ENCODE results near the gene GARNL3. TPM values are rescaled to one million over a fixed set of nuclear protein-coding genes. Genes with fewer than 3 reads are reported as not detected.

The GARNL3 gene
- total and polyA plus RNA-seq, 3 experiments from 2014 or later, result 0.25 to 3.5 (median 2.5) TPM

DNA sequence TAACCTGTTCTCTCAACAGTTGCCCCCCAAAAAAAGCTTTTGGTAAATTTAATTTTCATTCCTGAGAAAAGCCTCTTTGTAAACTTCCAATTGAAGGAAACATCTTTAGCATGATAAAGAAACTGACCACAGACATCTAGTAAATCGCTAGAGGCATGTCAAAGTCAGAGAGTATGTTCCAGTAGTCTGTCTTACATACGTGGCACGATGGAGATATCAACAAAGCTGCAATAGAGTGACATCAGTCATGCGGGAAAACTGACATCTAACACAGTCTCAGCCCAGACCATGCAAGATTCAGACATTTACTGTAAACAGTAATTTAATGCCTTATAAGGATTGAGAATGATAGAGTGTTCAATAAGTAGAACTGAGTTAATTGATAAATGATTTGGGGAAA lies 45.1 kb downstream of the GARNL3 start:
- CTCF ChIA-PET, result interaction anchor here (1.4 kb wide), 1 partner anchor 9 kb away, joined by 3 read pairs; no protein-coding TSS in a partner anchor
- no peak for DNase-seq
- POLR2A ChIA-PET, result no interaction called here

DNA sequence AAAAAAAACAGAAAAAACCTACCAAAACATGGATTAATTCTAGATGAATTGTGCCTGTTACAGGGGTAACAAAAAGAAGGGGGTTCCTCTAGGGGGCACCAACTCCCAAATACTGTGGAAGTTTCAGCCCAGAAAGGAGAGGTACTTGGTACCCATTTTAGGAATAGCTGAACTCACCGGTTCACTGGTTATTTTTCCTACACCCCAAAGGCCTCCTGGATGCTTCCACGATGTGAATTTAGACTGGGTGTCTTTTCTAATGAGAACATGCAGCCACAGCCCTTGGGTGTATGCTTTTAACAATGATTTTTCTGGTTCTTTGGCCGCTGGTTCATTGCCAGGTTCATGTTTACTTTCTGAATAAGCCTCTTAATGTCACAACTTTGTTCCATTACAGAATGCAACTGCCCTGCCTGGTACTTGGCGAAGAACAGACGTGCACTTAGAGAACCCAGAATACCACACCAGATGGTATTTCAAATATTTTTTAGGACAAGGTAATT lies 46.7 kb downstream of the GARNL3 start:
- ChIA-PET CTCF (interaction anchor here (0.8 kb wide), 1 partner anchor 38 kb away, joined by 3 read pairs; no protein-coding TSS in a partner anchor), POLR2A (interaction anchor here (0.7 kb wide), 1 partner anchor 140 kb away, joined by 3 read pairs; no protein-coding TSS in a partner anchor)
- no peaks in the 10 kb centered on the region for H3K9me3 Mint-ChIP-seq
- H3K27me3 Mint-ChIP-seq, result peaks cover 3 to 12% of the 10 kb centered on the region in 2 donors
- no peak overlapping the region for H3K27ac Mint-ChIP-seq
- Histone ChIP-seq H3K27me3 (ENCODE audit: insufficient read depth, low read length, poor library complexity, severe bottlenecking) (no peaks in the 10 kb centered on the region), H3K9me3 (ENCODE audit: low read length) (no peaks in the 10 kb centered on the region), H3K4me3 (ENCODE audit: low read length) (no peak overlapping the region), H3K36me3 (ENCODE audit: insufficient read depth, low read length) (no peaks in the 10 kb centered on the region), H3K4me1 (ENCODE audit: insufficient read depth, low read length) (no peaks in the 10 kb centered on the region), H3K27ac (ENCODE audit: low read depth, low read length) (no peak overlapping the region)
- no peak overlapping the region for H3K4me3 Mint-ChIP-seq
- H3K36me3 Mint-ChIP-seq, result peaks cover 0 to 5% (median 0%) of the 10 kb centered on the region in 3 donors
- DNase-seq, result peak in 4 of 5 donors; percentile 5 to 46 (median 12)
- no peaks in the 10 kb centered on the region for H3K4me1 Mint-ChIP-seq

More for the DNA sequence above, 45.1 kb downstream of the GARNL3 start:
- no peaks in the 10 kb centered on the region for H3K27me3 ChIP-seq (ENCODE audit: insufficient read depth, low read length, poor library complexity, severe bottlenecking)
- H3K4me1 Mint-ChIP-seq, result no peaks in the 10 kb centered on the region
- H3K9me3 Mint-ChIP-seq, result no peaks in the 10 kb centered on the region
- no peak overlapping the region for H3K4me3 ChIP-seq (ENCODE audit: low read length)
- H3K27ac Mint-ChIP-seq, result no peak overlapping the region
- H3K36me3 ChIP-seq (ENCODE audit: insufficient read depth, low read length), result no peaks in the 10 kb centered on the region
- H3K4me3 Mint-ChIP-seq, result no peak overlapping the region
- H3K4me1 ChIP-seq (ENCODE audit: insufficient read depth, low read length), result no peaks in the 10 kb centered on the region
- H3K36me3 Mint-ChIP-seq, result peaks cover 0 to 3% (median 0%) of the 10 kb centered on the region in 3 donors
- no peaks in the 10 kb centered on the region for H3K9me3 ChIP-seq (ENCODE audit: low read length)
- H3K27me3 Mint-ChIP-seq, result peaks cover 3 to 18% of the 10 kb centered on the region in 2 donors
- no peak overlapping the region for H3K27ac ChIP-seq (ENCODE audit: low read depth, low read length)

DNA sequence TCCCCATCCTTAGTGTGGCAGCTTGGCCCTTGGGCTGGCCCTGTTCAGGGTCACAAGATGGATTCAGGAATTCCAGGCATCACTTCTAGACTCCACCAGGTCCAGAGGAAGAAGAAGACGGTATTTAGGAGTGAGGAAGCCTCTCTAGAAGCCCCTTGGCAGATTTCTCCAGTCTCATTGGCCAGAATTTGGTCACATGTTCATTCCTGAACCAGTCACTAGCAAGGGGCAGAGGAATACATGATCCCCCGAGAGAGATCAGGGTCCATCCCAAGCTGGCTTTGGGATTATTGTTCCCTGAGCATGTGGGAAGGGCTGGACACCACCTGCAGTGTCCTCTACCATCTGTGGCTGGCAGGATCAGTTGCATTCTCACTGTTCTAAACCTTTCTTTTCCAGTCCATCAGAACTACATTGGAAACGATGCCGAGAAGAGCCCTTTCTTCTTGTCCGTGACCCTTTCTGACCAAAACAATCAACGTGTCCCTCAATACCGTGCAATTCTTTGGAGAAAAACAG lies 48.5 kb downstream of the GARNL3 start:
- no peaks in the 10 kb centered on the region for H3K9me3 ChIP-seq (ENCODE audit: low read length)
- no peak overlapping the region for H3K4me3 ChIP-seq (ENCODE audit: low read length)
- no peak for DNase-seq
- H3K4me1 Mint-ChIP-seq, result no peaks in the 10 kb centered on the region
- H3K9me3 Mint-ChIP-seq, result no peaks in the 10 kb centered on the region
- H3K4me3 Mint-ChIP-seq, result no peak overlapping the region
- H3K36me3 Mint-ChIP-seq, result peaks cover 0 to 5% (median 0%) of the 10 kb centered on the region in 3 donors
- H3K36me3 ChIP-seq (ENCODE audit: insufficient read depth, low read length), result no peaks in the 10 kb centered on the region
- H3K27me3 ChIP-seq (ENCODE audit: insufficient read depth, low read length, poor library complexity, severe bottlenecking), result no peaks in the 10 kb centered on the region
- H3K4me1 ChIP-seq (ENCODE audit: insufficient read depth, low read length), result no peaks in the 10 kb centered on the region
- no peak overlapping the region for H3K27ac ChIP-seq (ENCODE audit: low read depth, low read length)
- H3K27ac Mint-ChIP-seq, result no peak overlapping the region
- peaks cover 1 to 3% of the 10 kb centered on the region in 2 donors for H3K27me3 Mint-ChIP-seq
- POLR2A ChIA-PET, result no interaction called here
- CTCF ChIA-PET, result no interaction called here

DNA sequence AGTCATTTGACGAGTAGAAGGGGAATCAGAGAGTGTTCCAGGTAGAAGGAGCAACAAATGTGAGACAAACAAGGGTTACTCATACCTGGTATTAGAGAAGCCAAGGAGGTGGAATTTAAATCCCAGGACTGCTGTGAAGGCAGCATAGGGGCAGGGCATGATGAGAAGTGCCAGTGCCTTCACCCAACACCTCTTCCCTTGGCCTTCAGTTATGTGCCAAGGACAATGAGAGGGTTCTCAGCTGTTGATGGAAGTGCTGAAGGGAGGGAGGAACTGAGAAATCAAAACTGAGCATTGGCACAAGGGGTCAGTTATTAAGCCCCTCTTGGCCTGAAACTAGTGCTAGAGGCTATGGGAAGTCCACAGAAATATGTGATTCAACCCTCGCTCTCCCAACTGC lies 50.3 kb downstream of the GARNL3 start:
- Mint-ChIP-seq H3K9me3 (no peaks in the 10 kb centered on the region), H3K36me3 (peaks cover 0 to 5% (median 0%) of the 10 kb centered on the region in 3 donors), H3K4me3 (no peak overlapping the region), H3K27ac (no peak overlapping the region), H3K27me3 (peaks cover under 1 to 3% of the 10 kb centered on the region in 2 donors), H3K4me1 (no peaks in the 10 kb centered on the region)
- ChIA-PET CTCF (interaction anchor here (1.1 to 1.3 kb wide), 2 partner anchors 23 to 82 kb away, joined by 3 to 5 read pairs; partner anchors contain the start of gene SLC2A8), POLR2A (no interaction called here)
- no peak overlapping the region for H3K27ac ChIP-seq (ENCODE audit: low read depth, low read length)
- no peaks in the 10 kb centered on the region for H3K9me3 ChIP-seq (ENCODE audit: low read length)
- no peaks in the 10 kb centered on the region for H3K27me3 ChIP-seq (ENCODE audit: insufficient read depth, low read length, poor library complexity, severe bottlenecking)
- no peak overlapping the region for H3K4me3 ChIP-seq (ENCODE audit: low read length)
- H3K4me1 ChIP-seq (ENCODE audit: insufficient read depth, low read length), result no peaks in the 10 kb centered on the region
- no peaks in the 10 kb centered on the region for H3K36me3 ChIP-seq (ENCODE audit: insufficient read depth, low read length)
- no peak for DNase-seq

DNA sequence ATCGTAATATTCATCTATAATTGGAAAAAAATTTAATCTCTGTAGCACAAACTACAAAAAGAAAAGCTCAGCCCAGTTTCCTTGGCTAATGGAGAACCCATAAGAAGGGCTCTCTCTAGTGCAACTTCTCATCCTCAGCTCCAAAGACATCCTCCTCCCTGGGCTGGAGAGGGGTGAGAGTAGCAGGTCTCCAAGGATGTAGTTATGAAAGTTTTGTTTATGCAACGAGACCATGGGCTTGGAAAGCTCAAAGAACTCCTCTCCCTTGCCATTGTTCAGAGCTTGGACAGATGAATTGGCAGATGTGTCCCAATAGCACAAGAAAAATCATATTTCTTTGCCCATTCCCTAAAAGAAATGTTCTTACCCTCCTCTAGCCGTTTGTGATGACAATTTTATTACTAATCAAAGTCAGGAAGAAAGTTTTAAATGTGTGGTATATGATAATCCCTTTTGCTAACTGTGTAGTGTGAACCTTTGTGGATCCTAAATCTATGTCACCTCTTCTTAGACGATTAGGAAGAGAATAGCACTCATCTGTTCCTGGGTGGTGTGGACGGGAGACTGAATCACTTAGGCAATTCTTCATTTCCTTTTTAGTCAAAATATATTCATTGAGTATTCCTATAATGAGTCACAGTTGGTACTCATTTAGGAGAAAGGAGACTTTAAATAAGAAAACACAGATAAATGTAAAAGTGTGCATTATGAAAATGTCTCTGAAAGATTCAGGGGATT lies 52.2 kb downstream of the GARNL3 start:
- POLR2A ChIA-PET, result no interaction called here
- H3K36me3 ChIP-seq (ENCODE audit: insufficient read depth, low read length), result no peaks in the 10 kb centered on the region
- H3K27ac Mint-ChIP-seq, result no peak overlapping the region
- H3K9me3 Mint-ChIP-seq, result no peaks in the 10 kb centered on the region
- no peak for DNase-seq
- H3K9me3 ChIP-seq (ENCODE audit: low read length), result no peaks in the 10 kb centered on the region
- no peak overlapping the region for H3K4me3 Mint-ChIP-seq
- H3K27me3 Mint-ChIP-seq, result no peaks in the 10 kb centered on the region
- peaks cover 0 to 5% (median 0%) of the 10 kb centered on the region in 3 donors for H3K36me3 Mint-ChIP-seq
- no peaks in the 10 kb centered on the region for H3K4me1 Mint-ChIP-seq
- H3K4me1 ChIP-seq (ENCODE audit: insufficient read depth, low read length), result no peaks in the 10 kb centered on the region
- no peaks in the 10 kb centered on the region for H3K27me3 ChIP-seq (ENCODE audit: insufficient read depth, low read length, poor library complexity, severe bottlenecking)
- H3K27ac ChIP-seq (ENCODE audit: low read depth, low read length), result no peak overlapping the region
- H3K4me3 ChIP-seq (ENCODE audit: low read length), result no peak overlapping the region
- CTCF ChIA-PET, result no interaction called here

DNA sequence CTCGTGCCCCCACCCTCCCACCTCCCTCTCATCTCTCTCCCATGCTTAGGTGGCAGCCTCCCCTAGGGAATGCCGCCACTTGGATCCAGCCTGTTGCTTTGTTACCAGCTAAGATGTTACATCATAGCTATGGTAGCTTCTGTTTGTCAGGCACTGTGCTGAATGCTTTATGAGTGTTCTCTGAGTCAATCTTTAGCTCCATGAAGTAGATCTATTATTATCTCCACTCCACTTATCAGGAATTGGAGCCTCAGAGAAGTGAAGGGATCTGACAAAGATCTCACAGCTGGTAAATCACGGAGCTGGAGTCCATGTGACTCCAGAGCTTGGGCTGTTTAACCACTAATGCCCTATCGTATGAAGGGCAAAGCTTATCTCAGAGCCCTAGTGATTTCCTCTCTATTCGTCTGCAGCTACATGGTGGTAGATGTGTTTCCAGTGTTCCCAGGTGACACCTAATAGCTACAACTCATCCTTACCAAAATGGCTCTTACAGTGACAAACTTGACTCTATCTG lies 54.1 kb downstream of the GARNL3 start:
- H3K27me3 ChIP-seq (ENCODE audit: insufficient read depth, low read length, poor library complexity, severe bottlenecking), result no peaks in the 10 kb centered on the region
- H3K27ac ChIP-seq (ENCODE audit: low read depth, low read length), result no peak overlapping the region
- Mint-ChIP-seq H3K36me3 (peaks cover 0 to 5% (median 0%) of the 10 kb centered on the region in 3 donors), H3K4me1 (no peaks in the 10 kb centered on the region), H3K4me3 (no peak overlapping the region), H3K27me3 (peaks cover 0 to 1% of the 10 kb centered on the region in 2 donors), H3K27ac (no peak overlapping the region), H3K9me3 (no peaks in the 10 kb centered on the region)
- ChIA-PET CTCF (interaction anchor here (1.1 kb wide), 1 partner anchor 9 kb away, joined by 3 read pairs; no protein-coding TSS in a partner anchor), POLR2A (no interaction called here)
- H3K4me3 ChIP-seq (ENCODE audit: low read length), result no peak overlapping the region
- no peaks in the 10 kb centered on the region for H3K4me1 ChIP-seq (ENCODE audit: insufficient read depth, low read length)
- DNase-seq, result no peak
- no peaks in the 10 kb centered on the region for H3K9me3 ChIP-seq (ENCODE audit: low read length)
- no peaks in the 10 kb centered on the region for H3K36me3 ChIP-seq (ENCODE audit: insufficient read depth, low read length)

DNA sequence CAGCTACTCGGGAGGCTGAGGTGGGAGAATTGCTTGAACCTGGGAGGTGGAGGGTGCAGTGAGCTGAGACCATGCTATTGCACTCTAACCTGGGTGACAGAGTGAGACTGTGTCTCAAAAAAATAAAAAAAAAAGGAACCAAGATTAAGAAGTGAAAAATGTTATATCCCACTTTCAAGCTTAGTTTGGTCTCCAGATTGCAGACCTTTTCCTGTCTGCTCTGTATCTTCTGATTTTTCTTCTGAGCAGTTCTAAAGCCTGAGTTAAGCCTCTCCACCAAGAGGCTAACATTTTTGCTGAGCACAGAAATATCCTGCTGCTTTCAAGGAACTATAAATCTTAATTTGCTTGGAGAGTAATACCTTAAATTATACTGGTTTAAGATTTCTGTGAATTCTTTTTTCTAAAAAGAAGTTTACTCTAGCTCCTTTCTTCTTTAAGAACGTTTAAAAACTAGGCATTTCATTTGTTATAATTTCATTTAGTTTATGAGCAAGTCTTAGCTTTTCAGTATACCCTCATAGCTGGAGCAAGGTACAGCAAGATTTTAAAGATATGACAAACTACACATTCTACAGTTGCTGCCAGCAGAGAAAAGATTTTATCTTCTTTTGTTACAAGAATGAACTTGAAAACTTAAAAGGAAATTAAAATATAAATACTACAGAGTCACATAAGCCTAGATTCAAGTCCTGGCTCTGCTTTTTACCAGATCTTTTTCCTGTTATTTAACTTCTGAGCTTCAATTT lies 55.0 kb downstream of the GARNL3 start:
- POLR2A ChIA-PET, result no interaction called here
- CTCF ChIA-PET, result interaction anchor here (1.1 kb wide), 1 partner anchor 10 kb away, joined by 3 read pairs; no protein-coding TSS in a partner anchor
- Histone ChIP-seq H3K36me3 (ENCODE audit: insufficient read depth, low read length) (no peaks in the 10 kb centered on the region), H3K9me3 (ENCODE audit: low read length) (no peaks in the 10 kb centered on the region), H3K4me1 (ENCODE audit: insufficient read depth, low read length) (no peaks in the 10 kb centered on the region), H3K4me3 (ENCODE audit: low read length) (no peak overlapping the region), H3K27ac (ENCODE audit: low read depth, low read length) (no peak overlapping the region), H3K27me3 (ENCODE audit: insufficient read depth, low read length, poor library complexity, severe bottlenecking) (no peaks in the 10 kb centered on the region)
- Mint-ChIP-seq H3K4me1 (no peaks in the 10 kb centered on the region), H3K36me3 (peaks cover 0 to 5% (median 0%) of the 10 kb centered on the region in 3 donors), H3K9me3 (no peaks in the 10 kb centered on the region), H3K27me3 (peaks cover 0 to 1% of the 10 kb centered on the region in 2 donors), H3K4me3 (no peak overlapping the region), H3K27ac (no peak overlapping the region)
- DNase-seq, result no peak

DNA sequence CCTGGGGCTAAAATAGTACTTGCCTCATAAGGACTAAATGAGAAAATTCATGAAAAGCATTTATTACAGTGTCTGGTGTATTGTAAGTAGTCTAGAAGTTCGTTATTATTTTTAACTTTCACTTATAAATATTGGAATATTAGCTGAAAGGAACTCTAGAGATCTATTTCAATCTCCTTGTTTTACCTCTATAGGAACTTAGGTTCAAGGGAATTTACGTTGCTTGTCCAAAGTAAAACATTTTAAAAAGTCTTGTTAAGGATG lies 55.5 kb downstream of the GARNL3 start:
- Histone ChIP-seq H3K4me1 (ENCODE audit: insufficient read depth, low read length) (no peaks in the 10 kb centered on the region), H3K4me3 (ENCODE audit: low read length) (no peak overlapping the region), H3K9me3 (ENCODE audit: low read length) (no peaks in the 10 kb centered on the region), H3K36me3 (ENCODE audit: insufficient read depth, low read length) (no peaks in the 10 kb centered on the region), H3K27me3 (ENCODE audit: insufficient read depth, low read length, poor library complexity, severe bottlenecking) (no peaks in the 10 kb centered on the region), H3K27ac (ENCODE audit: low read depth, low read length) (no peak overlapping the region)
- peaks cover 0 to 3% (median 0%) of the 10 kb centered on the region in 3 donors for H3K36me3 Mint-ChIP-seq
- H3K27me3 Mint-ChIP-seq, result peaks cover 0 to 1% of the 10 kb centered on the region in 2 donors
- no peak overlapping the region for H3K4me3 Mint-ChIP-seq
- H3K4me1 Mint-ChIP-seq, result no peaks in the 10 kb centered on the region
- no peaks in the 10 kb centered on the region for H3K9me3 Mint-ChIP-seq
- ChIA-PET POLR2A (no interaction called here), CTCF (no interaction called here)
- H3K27ac Mint-ChIP-seq, result no peak overlapping the region
- no peak for DNase-seq
